Measurements from ENCODE around the gene CNIH3. TPM values are rescaled to one million over a fixed set of nuclear protein-coding genes. Genes with fewer than 3 reads are reported as not detected.

The CNIH3 gene
- total RNA-seq, 1 experiment from 2014 or later = 1.8 TPM

- no peaks in the 10 kb centered on the region for H3K4me1 ChIP-seq (ENCODE audit: control insufficient read depth in 1 of 2, insufficient read depth in 2 of 2, low read length in 2 of 2)
- H3K36me3 ChIP-seq (ENCODE audit: control insufficient read depth in 1 of 2, insufficient read depth in 2 of 2, low read length in 2 of 2) = no peaks in the 10 kb centered on the region
- no peak overlapping the region for H3K4me3 ChIP-seq (replicated peaks in 1 of 2; ENCODE audit: low read depth in 1 of 2, low read length in 2 of 2)
- H3K9me2 ChIP-seq (ENCODE audit: insufficient read depth) = no peaks in the 10 kb centered on the region
- no peaks in the 10 kb centered on the region for H3K9me3 ChIP-seq (ENCODE audit: control insufficient read depth in 1 of 2, insufficient read depth in 1 of 2, low read depth in 1 of 2, low read length in 2 of 2)
- no peak overlapping the region for H2AFZ ChIP-seq (ENCODE audit: low read depth, low read length, poor library complexity, severe bottlenecking)
- no peak overlapping the region for H3K4me2 ChIP-seq (ENCODE audit: low read length)
- H3K9ac ChIP-seq (ENCODE audit: low read length) = no peak overlapping the region
- no peaks in the 10 kb centered on the region for H3K79me2 ChIP-seq (ENCODE audit: insufficient read depth, low read length)
- CTCF ChIA-PET = no interaction called here
- RAD21 ChIA-PET (ENCODE audit: low non-redundant PET in 1 of 2, low total read pairs in 2 of 2, uncharacterized antibody in 2 of 2, unreplicated experiment in 2 of 2) = no interaction called here
- intact Hi-C loops (cut with micrococcal nuclease) = no loop called here
- no TSS peak for BruUV-seq (replicated peaks)
- DNase-seq (ENCODE audit: low read depth, low spot score) = no peak
- ATAC-seq = no peak
- H3K27ac ChIP-seq (ENCODE audit: low read depth, low read length) = no peak overlapping the region
- no peak for TF ChIP-seq SIN3A (IDR thresholded peaks at IDR 0.05; ENCODE audit: low read depth)
- no peak for TF ChIP-seq ATF3 (IDR thresholded peaks at IDR 0.05)
- no peak for TF ChIP-seq FOSL1 (IDR thresholded peaks at IDR 0.05; ENCODE audit: low read depth)
- no peak for TF ChIP-seq EGR1 (IDR thresholded peaks at IDR 0.05; ENCODE audit: low read depth)
- no peak for TF ChIP-seq EZH2 (IDR thresholded peaks at IDR 0.05)
- no peak for TF ChIP-seq ZNF274 (IDR thresholded peaks at IDR 0.05; ENCODE audit: low read depth, low read length)
- H3K27me3 ChIP-seq (ENCODE audit: insufficient read depth, low read length) = no peaks in the 10 kb centered on the region; the same call in 1 of the 2 replicates
- no peaks in the 10 kb centered on the region for H4K20me1 ChIP-seq (ENCODE audit: insufficient read depth)
- POLR2A ChIA-PET = no interaction called here
Measured at GRCh38 chr1:224786533-224787250, 170.6 kb downstream of the CNIH3 start.

GRCh38 chr1:224789311-224789710 is 173.2 kb downstream of the CNIH3 start:
- Histone ChIP-seq H3K4me2 (ENCODE audit: low read length) (no peak overlapping the region), H3K9me3 (ENCODE audit: control insufficient read depth in 1 of 2, insufficient read depth in 1 of 2, low read depth in 1 of 2, low read length in 2 of 2) (no peaks in the 10 kb centered on the region), H3K4me3 (replicated peaks in 1 of 2; ENCODE audit: low read depth in 1 of 2, low read length in 2 of 2) (no peak overlapping the region), H3K9ac (ENCODE audit: low read length) (no peak overlapping the region), H3K4me1 (ENCODE audit: control insufficient read depth in 1 of 2, insufficient read depth in 2 of 2, low read length in 2 of 2) (no peaks in the 10 kb centered on the region), H3K36me3 (ENCODE audit: control insufficient read depth in 1 of 2, insufficient read depth in 2 of 2, low read length in 2 of 2) (no peaks in the 10 kb centered on the region), H2AFZ (ENCODE audit: low read depth, low read length, poor library complexity, severe bottlenecking) (no peak overlapping the region), H3K27me3 (ENCODE audit: insufficient read depth, low read length) (no peaks in the 10 kb centered on the region; the same call in 1 of the 2 replicates), H3K79me2 (ENCODE audit: insufficient read depth, low read length) (no peaks in the 10 kb centered on the region), H3K27ac (ENCODE audit: low read depth, low read length) (no peak overlapping the region), H4K20me1 (ENCODE audit: insufficient read depth) (no peaks in the 10 kb centered on the region), H3K9me2 (ENCODE audit: insufficient read depth) (no peaks in the 10 kb centered on the region)
- DNase-seq (ENCODE audit: low read depth, low spot score) = no peak
- ATAC-seq = no peak
- CTCF ChIA-PET = no interaction called here
- TF ChIP-seq MAX (IDR thresholded peaks at IDR 0.05) (no peak), CEBPB (IDR thresholded peaks at IDR 0.05; ENCODE audit: low read depth) (no peak), FOSL1 (IDR thresholded peaks at IDR 0.05; ENCODE audit: low read depth) (no peak), POLR2AphosphoS5 (IDR thresholded peaks at IDR 0.05; ENCODE audit: low read depth, low read length) (no peak), EZH2phosphoT487 (IDR thresholded peaks at IDR 0.05; ENCODE audit: borderline replicate concordance) (no peak), JUND (IDR thresholded peaks at IDR 0.05) (no peak), EZH2 (IDR thresholded peaks at IDR 0.05) (no peak)
- POLR2A ChIA-PET = no interaction called here
- BruUV-seq (replicated peaks) = no TSS peak
- RAD21 ChIA-PET (ENCODE audit: low non-redundant PET in 1 of 2, low total read pairs in 2 of 2, uncharacterized antibody in 2 of 2, unreplicated experiment in 2 of 2) = no interaction called here
- intact Hi-C loops (cut with micrococcal nuclease) = no loop called here

Other genes with a start within 250 kb of the CNIH3 start
- 57.2 TPM for gene WDR26, start 181.5 kb upstream of the CNIH3 start, total RNA-seq (2021; ENCODE audit: unreplicated experiment)

Measured in HCT116 (cell line).